ENCODE measurements around the gene COG5.
A peak's percentile ranks its signal among the peaks of the same experiment; 100 is the strongest.

Gene COG5

DNA sequence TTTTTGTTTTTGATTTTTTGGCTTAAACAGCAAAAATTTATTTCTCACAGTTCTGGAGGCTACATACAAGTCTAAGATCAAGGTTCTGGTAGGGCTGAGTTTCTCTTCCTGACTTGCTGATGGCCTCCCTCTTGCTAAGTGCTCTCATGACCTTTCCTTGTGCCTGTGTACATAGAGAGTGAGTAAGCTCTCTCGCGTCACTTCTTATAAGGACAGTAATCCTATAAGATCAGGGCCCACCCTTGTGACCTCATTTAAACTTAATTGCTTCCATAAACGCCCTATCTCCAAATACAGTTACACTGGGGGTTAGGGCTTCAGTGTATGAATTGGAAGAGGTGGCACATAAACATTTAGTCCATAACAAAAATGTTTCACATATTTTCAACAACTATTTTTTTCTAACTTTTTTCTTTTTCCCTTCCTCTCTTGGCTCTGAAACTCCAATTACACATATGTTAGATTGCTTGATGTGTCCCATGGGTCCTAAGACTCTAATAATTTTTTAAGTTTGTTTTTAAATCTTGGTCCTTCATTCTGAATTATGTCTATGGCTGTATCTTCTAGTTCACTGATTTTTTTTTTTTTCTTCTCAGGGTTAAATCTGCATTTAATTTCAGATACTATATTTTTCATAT, 245.1 kb downstream of the COG5 start:
- TF ChIP-seq TAF1 (IDR thresholded peaks at IDR 0.05; ENCODE audit: borderline replicate concordance, insufficient read depth, low read length) (peak; percentile 44; the same call in 1 of the 2 replicates), POLR2AphosphoS5 (IDR thresholded peaks at IDR 0.05; ENCODE audit: low read depth, low read length) (0 out of 2 replicates have a peak, but pooled peaks have one; percentile 43), SIN3A (IDR thresholded peaks at IDR 0.05; ENCODE audit: borderline replicate concordance, insufficient read depth, low read length) (no peak)
- TF ChIP-seq, protein P1, sequence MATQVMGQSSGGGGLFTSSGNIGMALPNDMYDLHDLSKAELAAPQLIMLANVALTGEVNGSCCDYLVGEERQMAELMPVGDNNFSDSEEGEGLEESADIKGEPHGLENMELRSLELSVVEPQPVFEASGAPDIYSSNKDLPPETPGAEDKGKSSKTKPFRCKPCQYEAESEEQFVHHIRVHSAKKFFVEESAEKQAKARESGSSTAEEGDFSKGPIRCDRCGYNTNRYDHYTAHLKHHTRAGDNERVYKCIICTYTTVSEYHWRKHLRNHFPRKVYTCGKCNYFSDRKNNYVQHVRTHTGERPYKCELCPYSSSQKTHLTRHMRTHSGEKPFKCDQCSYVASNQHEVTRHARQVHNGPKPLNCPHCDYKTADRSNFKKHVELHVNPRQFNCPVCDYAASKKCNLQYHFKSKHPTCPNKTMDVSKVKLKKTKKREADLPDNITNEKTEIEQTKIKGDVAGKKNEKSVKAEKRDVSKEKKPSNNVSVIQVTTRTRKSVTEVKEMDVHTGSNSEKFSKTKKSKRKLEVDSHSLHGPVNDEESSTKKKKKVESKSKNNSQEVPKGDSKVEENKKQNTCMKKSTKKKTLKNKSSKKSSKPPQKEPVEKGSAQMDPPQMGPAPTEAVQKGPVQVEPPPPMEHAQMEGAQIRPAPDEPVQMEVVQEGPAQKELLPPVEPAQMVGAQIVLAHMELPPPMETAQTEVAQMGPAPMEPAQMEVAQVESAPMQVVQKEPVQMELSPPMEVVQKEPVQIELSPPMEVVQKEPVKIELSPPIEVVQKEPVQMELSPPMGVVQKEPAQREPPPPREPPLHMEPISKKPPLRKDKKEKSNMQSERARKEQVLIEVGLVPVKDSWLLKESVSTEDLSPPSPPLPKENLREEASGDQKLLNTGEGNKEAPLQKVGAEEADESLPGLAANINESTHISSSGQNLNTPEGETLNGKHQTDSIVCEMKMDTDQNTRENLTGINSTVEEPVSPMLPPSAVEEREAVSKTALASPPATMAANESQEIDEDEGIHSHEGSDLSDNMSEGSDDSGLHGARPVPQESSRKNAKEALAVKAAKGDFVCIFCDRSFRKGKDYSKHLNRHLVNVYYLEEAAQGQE (IDR thresholded peaks at IDR 0.05; ENCODE audit: insufficient read depth in 1 of 2, low read depth in 2 of 2, low read length in 2 of 2) = no peak

- TF ChIP-seq, protein P1 (IDR thresholded peaks at IDR 0.05; ENCODE audit: insufficient read depth in 1 of 2, low read depth in 2 of 2, low read length in 2 of 2) = no peak
- TF ChIP-seq FOXP2 (optimal IDR thresholded peaks at IDR 0.05; ENCODE audit: borderline replicate concordance, extremely low read depth, extremely low read length, insufficient read depth) (no peak), POLR2AphosphoS5 (IDR thresholded peaks at IDR 0.05; ENCODE audit: low read depth, low read length) (no peak), SIN3A (IDR thresholded peaks at IDR 0.05; ENCODE audit: borderline replicate concordance, insufficient read depth, low read length) (no peak), TAF1 (IDR thresholded peaks at IDR 0.05; ENCODE audit: borderline replicate concordance, insufficient read depth, low read length) (no peak)
These were observed 248.0 kb downstream of the COG5 start for GRCh38 chr7:107315716-107316220.

- TF ChIP-seq SIN3A (IDR thresholded peaks at IDR 0.05; ENCODE audit: borderline replicate concordance, insufficient read depth, low read length) (no peak), TAF1 (IDR thresholded peaks at IDR 0.05; ENCODE audit: borderline replicate concordance, insufficient read depth, low read length) (no peak), POLR2AphosphoS5 (IDR thresholded peaks at IDR 0.05; ENCODE audit: low read depth, low read length) (no peak), FOXP2 (optimal IDR thresholded peaks at IDR 0.05; ENCODE audit: borderline replicate concordance, extremely low read depth, extremely low read length, insufficient read depth) (no peak)
- TF ChIP-seq, protein P1 (IDR thresholded peaks at IDR 0.05; ENCODE audit: insufficient read depth in 1 of 2, low read depth in 2 of 2, low read length in 2 of 2) = no peak
These were observed 250.4 kb downstream of the COG5 start for GRCh38 chr7:107313355-107313754.

- TF ChIP-seq, protein P1 (IDR thresholded peaks at IDR 0.05; ENCODE audit: insufficient read depth in 1 of 2, low read depth in 2 of 2, low read length in 2 of 2) = no peak
- TF ChIP-seq FOXP2 (optimal IDR thresholded peaks at IDR 0.05; ENCODE audit: borderline replicate concordance, extremely low read depth, extremely low read length, insufficient read depth) = no peak
These were observed 251.3 kb downstream of the COG5 start for GRCh38 chr7:107312418-107312817.

GRCh38 chr7:107309296-107309695, 254.4 kb downstream of the COG5 start:
- TF ChIP-seq, protein P1 (IDR thresholded peaks at IDR 0.05; ENCODE audit: insufficient read depth in 1 of 2, low read depth in 2 of 2, low read length in 2 of 2) = no peak

Data from PFSK-1 (cell line).